GM12878 (cell line): ENCODE measurements around the gene LONP1. TPM values are rescaled to one million over a fixed set of nuclear protein-coding genes. Genes with fewer than 3 reads are reported as not detected.

Source experiments
- ATAC-seq: fragments of 200-7000 bp; cut with Tn5 transposase; 3 replicates; pipeline ENCODE4 v1.9.1; 2020; ENCODE audit warnings: mild to moderate bottlenecking, moderate library complexity
- BruUV-seq: library from RNA; stranded (reverse); fragments of 400-500 nt; replicated peaks from 2 replicates; lab custom pipeline; 2021; lab: Mats Ljungman, UMichigan
- CTCF ChIA-PET: fragments of 300-600 bp; sonication (Branson Sonifier 250); formaldehyde crosslinking; extraction: SDS; loops from one replicate; lab custom pipeline; 2021; ENCODE audit warnings: inconsistent platforms; lab: Yijun Ruan, JAX
- POLR2A ChIA-PET: fragments of 350-600 bp; formaldehyde crosslinking; extraction: SDS; loops from one replicate; lab custom pipeline; 2021; ENCODE audit warnings: inconsistent platforms; lab: Charles Lee
- RAD21 ChIA-PET: fragments of 300-600 bp; sonication (Branson Sonifier 250); formaldehyde crosslinking; loops from one replicate; lab custom pipeline; 2023; ENCODE audit warnings: antibody characterized with exemption; ENCODE audit not compliant: unreplicated experiment; lab: Charles Lee
- SMC1A ChIA-PET: fragments of 300-600 bp; sonication (Branson Sonifier 250); formaldehyde crosslinking; loops from one replicate; lab custom pipeline; 2023; ENCODE audit not compliant: unreplicated experiment, uncharacterized antibody; lab: Charles Lee
- DNase-seq: peaks from one replicate; pipeline ENCODE4 v3.0.0-alpha.2; 2011; ENCODE audit warnings: low read depth, low spot score
- FAIRE-seq: peaks from 3 replicates; lab custom pipeline; 2011; peaks lifted over from hg19 to GRCh38; lab: Jason Lieb, UNC
- H2AFZ ChIP-seq: 2 replicates; pipeline ENCODE4 v1.6.0; 2011; ENCODE audit warnings: low read depth, low read length, control low read depth; ENCODE audit not compliant: control insufficient read depth
- H3K27ac ChIP-seq: 2 replicates; pipeline ENCODE4 v1.5.1; 2011; ENCODE audit warnings: control low read depth; ENCODE audit not compliant: control insufficient read depth, insufficient read depth
- H3K27me3 ChIP-seq, 2 experiments: replicated peaks in 1 of 2; 2 replicates each; pipeline versions ENCODE4 v1.6.0 to v1.6.1; 2011; ENCODE audit warnings: low read length in 1 of 2; ENCODE audit not compliant: control insufficient read depth in 2 of 2, insufficient read depth in 2 of 2
- H3K36me3 ChIP-seq, 2 experiments: 2 replicates each; pipeline ENCODE4 v1.5.1; 2011; ENCODE audit warnings: low read length in 1 of 2; ENCODE audit not compliant: control insufficient read depth in 2 of 2, insufficient read depth in 2 of 2
- H3K4me1 ChIP-seq: 2 replicates; pipeline ENCODE4 v1.6.1; 2011; ENCODE audit warnings: mild to moderate bottlenecking, low read length, moderate library complexity, mixed read lengths; ENCODE audit not compliant: control insufficient read depth, insufficient read depth
- H3K4me2 ChIP-seq: 2 replicates; pipeline ENCODE4 v1.6.0; 2011; ENCODE audit warnings: control low read depth; ENCODE audit not compliant: control insufficient read depth, insufficient read depth
- H3K4me3 ChIP-seq: fragments of 200-600 bp; sonication (generic); 2 replicates; pipeline ENCODE4 v1.5.1; 2016
- H3K79me2 ChIP-seq: 2 replicates; pipeline ENCODE4 v1.6.0; 2011; ENCODE audit warnings: low read length; ENCODE audit not compliant: control insufficient read depth, insufficient read depth
- H3K9ac ChIP-seq: 2 replicates; pipeline ENCODE4 v1.8.0; 2011; ENCODE audit warnings: low read length, control low read depth, mixed read lengths; ENCODE audit not compliant: control insufficient read depth, insufficient read depth
- H3K9me3 ChIP-seq: replicated peaks from 3 replicates; pipeline ENCODE4 v1.5.1; 2011; ENCODE audit warnings: mild to moderate bottlenecking, low read length; ENCODE audit not compliant: control insufficient read depth, insufficient read depth
- H4K20me1 ChIP-seq: 2 replicates; pipeline ENCODE4 v1.6.0; 2011; ENCODE audit not compliant: control insufficient read depth, insufficient read depth
- POLR2A ChIP-seq: IDR thresholded peaks from 2 replicates; pipeline ENCODE4 v1.6.1; 2011; ENCODE audit warnings: low read depth, mild to moderate bottlenecking, low read length
- WGBS: methylation state at CpG from one replicate; pipeline ENCODE4 v1.1.6; 2016; ENCODE audit warnings: low lambda C conversion rate; ENCODE audit not compliant: insufficient replicate concordance, insufficient coverage; ENCODE audit errors: missing lambda C conversion rate; 5-methylcytosine and 5-hydroxymethylcytosine counted together
- in situ Hi-C: fragments of 300-500 bp; cut with MboI; formaldehyde crosslinking; loops from 9 replicates; pipeline ENCODE4 v1.14.3; 2018; ENCODE audit warnings: mixed read lengths
- intact Hi-C: fragments of 100-400 bp; cut with micrococcal nuclease; formaldehyde crosslinking; loops from one replicate; pipeline ENCODE4 v1.14.2; 2022; ENCODE audit not compliant: unreplicated experiment
- polyA plus RNA-seq, 11 experiments: library from polyadenylated mRNA; depleted of rRNA in 4 of 11; unstranded in 6 of 11; stranded (reverse) in 5 of 11; fragments of >200 nt; fragmentation: Nextera tagmentation in 4 of 11; fragmentation: Illumina TruSeq in 1 of 11; extraction: Ambion mirVana in 4 of 11; extraction: Trizol in 1 of 11; gene quantifications; 1 replicate in 1 of 11; 2 replicates in 10 of 11; pipeline versions ENCODE4 v1.2.1 to v1.2.3, GENCODE V29; 2011 to 2016; ENCODE audit warnings: inconsistent platforms in 2 of 11, missing spikeins in 2 of 11, low read depth in 1 of 11
- total RNA-seq, 4 experiments: library from RNA; depleted of rRNA in 3 of 4; stranded (reverse); fragments of >200 nt in 3 of 4; fragmentation: Illumina TruSeq in 1 of 4; extraction: Trizol in 1 of 4; gene quantifications; 2 replicates each; pipeline versions ENCODE4 v1.2.1 to v1.2.3, GENCODE V29; 2013 to 2021
- TF ChIP-seq, protein P1 (sequence below): IDR thresholded peaks from 2 replicates; pipeline ENCODE4 v1.6.1; 2012; ENCODE audit warnings: low read length, inconsistent platforms
- TF ChIP-seq, protein P2 (sequence below): IDR thresholded peaks from 2 replicates; pipeline ENCODE4 v1.6.1; 2012; ENCODE audit warnings: improper control_type of control experiment, low read depth, low read length; ENCODE audit not compliant: insufficient replicate concordance

LONP1 gene
- total and polyA plus RNA-seq, 10 of the 15 experiments (the other 5 are each of a cell fraction or from before 2014, with no cell fraction given) = 0.61 to 136 (median 59.5) TPM

DNA sequence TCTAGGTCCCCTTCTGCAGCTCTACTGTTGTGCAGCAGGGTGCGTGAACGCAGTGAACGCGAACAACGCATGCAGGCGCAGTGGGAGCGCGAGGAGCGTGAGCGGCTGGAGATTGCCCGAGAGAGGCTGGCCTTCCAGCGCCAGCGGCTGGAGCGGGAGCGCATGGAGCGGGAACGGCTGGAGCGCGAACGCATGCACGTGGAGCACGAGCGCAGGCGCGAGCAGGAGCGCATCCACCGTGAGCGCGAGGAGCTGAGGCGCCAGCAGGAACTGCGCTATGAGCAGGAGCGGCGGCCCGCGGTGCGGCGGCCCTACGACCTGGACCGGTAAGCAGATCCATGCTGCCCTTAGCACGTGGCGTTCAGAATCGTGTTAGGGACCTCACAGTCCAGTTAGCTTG, 58.5 kb downstream of the LONP1 start:
- Histone ChIP-seq H3K36me3 (peaks cover 32 to 39% of the 10 kb centered on the region in 2 experiments), H2AFZ (no peak overlapping the region), H3K79me2 (no peaks in the 10 kb centered on the region), H3K4me2 (no peak overlapping the region), H3K9me3 (no peaks in the 10 kb centered on the region), H3K27ac (no peak overlapping the region), H3K4me3 (no peak overlapping the region), H3K4me1 (peaks cover 3% of the 10 kb centered on the region; the same call in 1 of the 2 replicates), H4K20me1 (no peaks in the 10 kb centered on the region; the same call in 1 of the 2 replicates), H3K27me3 (no peaks in the 10 kb centered on the region), H3K9ac (no peak overlapping the region)
- intact Hi-C loops = no loop called here
- ChIA-PET CTCF (no interaction called here), RAD21 (no interaction called here), SMC1A (no interaction called here), POLR2A (no interaction called here)
- no TSS peak for BruUV-seq
- FAIRE-seq (no peak), DNase-seq (no peak), ATAC-seq (no peak)
- WGBS = over 99% methylated on average over 39 of the region's 42 CpGs
- TF ChIP-seq, protein P1, sequence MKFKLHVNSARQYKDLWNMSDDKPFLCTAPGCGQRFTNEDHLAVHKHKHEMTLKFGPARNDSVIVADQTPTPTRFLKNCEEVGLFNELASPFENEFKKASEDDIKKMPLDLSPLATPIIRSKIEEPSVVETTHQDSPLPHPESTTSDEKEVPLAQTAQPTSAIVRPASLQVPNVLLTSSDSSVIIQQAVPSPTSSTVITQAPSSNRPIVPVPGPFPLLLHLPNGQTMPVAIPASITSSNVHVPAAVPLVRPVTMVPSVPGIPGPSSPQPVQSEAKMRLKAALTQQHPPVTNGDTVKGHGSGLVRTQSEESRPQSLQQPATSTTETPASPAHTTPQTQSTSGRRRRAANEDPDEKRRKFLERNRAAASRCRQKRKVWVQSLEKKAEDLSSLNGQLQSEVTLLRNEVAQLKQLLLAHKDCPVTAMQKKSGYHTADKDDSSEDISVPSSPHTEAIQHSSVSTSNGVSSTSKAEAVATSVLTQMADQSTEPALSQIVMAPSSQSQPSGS = no peak
- peak; percentile 58 for TF ChIP-seq POLR2A
- in situ Hi-C loops = no loop called here

DNA sequence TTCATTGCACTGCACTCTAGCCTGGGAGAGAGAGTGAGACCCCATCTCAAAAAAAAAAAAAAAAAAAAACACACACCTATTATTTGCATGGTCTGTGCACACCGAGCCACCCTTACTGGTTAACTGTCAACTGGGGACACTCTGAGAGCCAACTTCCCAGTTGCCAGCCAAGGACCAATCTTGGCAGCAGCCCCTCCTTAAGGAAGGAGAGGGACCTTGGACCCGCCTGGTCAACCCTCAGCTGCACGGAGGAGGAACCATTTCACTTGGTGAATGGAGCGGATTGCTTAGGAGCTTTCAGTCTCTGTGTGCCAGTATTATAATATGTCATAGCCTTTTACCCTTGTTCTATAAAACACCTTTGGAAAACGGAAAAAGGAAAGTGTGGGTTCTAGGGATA, 64.5 kb downstream of the LONP1 start:
- TF ChIP-seq, protein P2, sequence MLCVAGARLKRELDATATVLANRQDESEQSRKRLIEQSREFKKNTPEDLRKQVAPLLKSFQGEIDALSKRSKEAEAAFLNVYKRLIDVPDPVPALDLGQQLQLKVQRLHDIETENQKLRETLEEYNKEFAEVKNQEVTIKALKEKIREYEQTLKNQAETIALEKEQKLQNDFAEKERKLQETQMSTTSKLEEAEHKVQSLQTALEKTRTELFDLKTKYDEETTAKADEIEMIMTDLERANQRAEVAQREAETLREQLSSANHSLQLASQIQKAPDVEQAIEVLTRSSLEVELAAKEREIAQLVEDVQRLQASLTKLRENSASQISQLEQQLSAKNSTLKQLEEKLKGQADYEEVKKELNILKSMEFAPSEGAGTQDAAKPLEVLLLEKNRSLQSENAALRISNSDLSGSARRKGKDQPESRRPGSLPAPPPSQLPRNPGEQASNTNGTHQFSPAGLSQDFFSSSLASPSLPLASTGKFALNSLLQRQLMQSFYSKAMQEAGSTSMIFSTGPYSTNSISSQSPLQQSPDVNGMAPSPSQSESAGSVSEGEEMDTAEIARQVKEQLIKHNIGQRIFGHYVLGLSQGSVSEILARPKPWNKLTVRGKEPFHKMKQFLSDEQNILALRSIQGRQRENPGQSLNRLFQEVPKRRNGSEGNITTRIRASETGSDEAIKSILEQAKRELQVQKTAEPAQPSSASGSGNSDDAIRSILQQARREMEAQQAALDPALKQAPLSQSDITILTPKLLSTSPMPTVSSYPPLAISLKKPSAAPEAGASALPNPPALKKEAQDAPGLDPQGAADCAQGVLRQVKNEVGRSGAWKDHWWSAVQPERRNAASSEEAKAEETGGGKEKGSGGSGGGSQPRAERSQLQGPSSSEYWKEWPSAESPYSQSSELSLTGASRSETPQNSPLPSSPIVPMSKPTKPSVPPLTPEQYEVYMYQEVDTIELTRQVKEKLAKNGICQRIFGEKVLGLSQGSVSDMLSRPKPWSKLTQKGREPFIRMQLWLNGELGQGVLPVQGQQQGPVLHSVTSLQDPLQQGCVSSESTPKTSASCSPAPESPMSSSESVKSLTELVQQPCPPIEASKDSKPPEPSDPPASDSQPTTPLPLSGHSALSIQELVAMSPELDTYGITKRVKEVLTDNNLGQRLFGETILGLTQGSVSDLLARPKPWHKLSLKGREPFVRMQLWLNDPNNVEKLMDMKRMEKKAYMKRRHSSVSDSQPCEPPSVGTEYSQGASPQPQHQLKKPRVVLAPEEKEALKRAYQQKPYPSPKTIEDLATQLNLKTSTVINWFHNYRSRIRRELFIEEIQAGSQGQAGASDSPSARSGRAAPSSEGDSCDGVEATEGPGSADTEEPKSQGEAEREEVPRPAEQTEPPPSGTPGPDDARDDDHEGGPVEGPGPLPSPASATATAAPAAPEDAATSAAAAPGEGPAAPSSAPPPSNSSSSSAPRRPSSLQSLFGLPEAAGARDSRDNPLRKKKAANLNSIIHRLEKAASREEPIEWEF = no peak
- Histone ChIP-seq H3K27me3 (no peaks in the 10 kb centered on the region), H3K27ac (no peak overlapping the region), H3K4me1 (no peaks in the 10 kb centered on the region), H3K9ac (no peak overlapping the region), H3K4me2 (no peak overlapping the region), H3K9me3 (no peaks in the 10 kb centered on the region), H3K36me3 (peaks cover 35 to 41% of the 10 kb centered on the region in 2 experiments), H4K20me1 (no peaks in the 10 kb centered on the region), H3K4me3 (no peak overlapping the region), H3K79me2 (no peaks in the 10 kb centered on the region; the same call in 1 of the 2 replicates), H2AFZ (no peak overlapping the region)
- intact Hi-C loops = no loop called here
- ChIA-PET CTCF (interaction anchor here (1.2 to 1.5 kb wide), 2 partner anchors 10 to 35 kb away, joined by 3 read pairs; partner anchors contain the start of gene RPL36), SMC1A (interaction anchor here (1.7 kb wide), 1 partner anchor 34 kb away, joined by 3 read pairs; no protein-coding TSS in a partner anchor), RAD21 (no interaction called here), POLR2A (no interaction called here)
- no peak for ATAC-seq
- 87% methylated on average over 5 of the region's 5 CpGs for WGBS
- DNase-seq = no peak
- in situ Hi-C loops = no loop called here
- BruUV-seq = no TSS peak
- FAIRE-seq = no peak
